Measurements from ENCODE around the gene VWA3B. TPM values are rescaled to one million over a fixed set of nuclear protein-coding genes. Genes with fewer than 3 reads are reported as not detected.

VWA3B gene
- total RNA-seq, 1 experiment from 2014 or later: 1.0 TPM

- DNase-seq: no peak
- Histone ChIP-seq H3K36me3 (replicated peaks; ENCODE audit: control insufficient read depth, insufficient read depth, low read length) (no peaks in the 10 kb centered on the region), H3K4me3 (ENCODE audit: insufficient read depth, low read depth, low read length) (no peak overlapping the region), H3K27me3 (ENCODE audit: control insufficient read depth, insufficient read depth, low read length) (no peaks in the 10 kb centered on the region)
Measured at GRCh38 chr2:98161186-98161585, 74.2 kb downstream of the VWA3B start.

GRCh38 chr2:98164256-98164655, 77.3 kb downstream of the VWA3B start:
- no peak overlapping the region for H3K4me3 ChIP-seq (ENCODE audit: insufficient read depth, low read depth, low read length)
- no peak for DNase-seq
- no peaks in the 10 kb centered on the region for H3K27me3 ChIP-seq (ENCODE audit: control insufficient read depth, insufficient read depth, low read length)
- no peaks in the 10 kb centered on the region for H3K36me3 ChIP-seq (replicated peaks; ENCODE audit: control insufficient read depth, insufficient read depth, low read length)

DNA sequence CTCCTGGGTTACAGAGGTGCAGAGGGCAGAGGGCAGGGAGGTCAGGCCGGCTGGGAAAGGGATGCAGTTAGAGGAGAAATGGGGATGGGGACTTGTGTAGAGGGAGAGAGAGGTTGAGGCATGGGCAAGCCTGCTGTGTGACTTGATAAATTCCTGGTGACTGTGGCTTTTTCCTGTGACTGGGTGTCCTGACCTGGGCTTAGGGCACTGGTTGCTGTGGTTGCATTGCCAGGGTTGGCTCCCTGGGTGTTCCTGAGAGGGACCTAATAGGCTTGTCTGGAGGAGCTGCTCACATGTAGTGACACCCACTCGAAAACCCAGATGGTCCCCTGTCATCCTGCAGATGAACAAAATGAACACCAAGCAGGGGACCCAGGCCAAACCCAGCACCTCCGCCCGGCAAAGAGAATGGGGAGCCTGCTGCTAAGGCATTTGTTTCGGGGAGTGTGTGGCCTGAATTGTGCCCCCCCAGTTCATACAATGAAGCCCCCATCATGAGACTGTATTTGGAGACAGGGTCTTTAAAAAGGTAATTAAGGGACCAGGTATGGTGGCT, 78.6 kb downstream of the VWA3B start:
- Histone ChIP-seq H3K27me3 (ENCODE audit: control insufficient read depth, insufficient read depth, low read length) (no peaks in the 10 kb centered on the region), H3K36me3 (replicated peaks; ENCODE audit: control insufficient read depth, insufficient read depth, low read length) (no peaks in the 10 kb centered on the region), H3K4me3 (ENCODE audit: insufficient read depth, low read depth, low read length) (no peak overlapping the region)
- no peak for DNase-seq

- Histone ChIP-seq H3K27me3 (ENCODE audit: control insufficient read depth, insufficient read depth, low read length) (no peaks in the 10 kb centered on the region), H3K36me3 (replicated peaks; ENCODE audit: control insufficient read depth, insufficient read depth, low read length) (no peaks in the 10 kb centered on the region), H3K4me3 (ENCODE audit: insufficient read depth, low read depth, low read length) (no peak overlapping the region)
- no peak for DNase-seq
Measured at GRCh38 chr2:98167916-98168315, 80.9 kb downstream of the VWA3B start.

DNA sequence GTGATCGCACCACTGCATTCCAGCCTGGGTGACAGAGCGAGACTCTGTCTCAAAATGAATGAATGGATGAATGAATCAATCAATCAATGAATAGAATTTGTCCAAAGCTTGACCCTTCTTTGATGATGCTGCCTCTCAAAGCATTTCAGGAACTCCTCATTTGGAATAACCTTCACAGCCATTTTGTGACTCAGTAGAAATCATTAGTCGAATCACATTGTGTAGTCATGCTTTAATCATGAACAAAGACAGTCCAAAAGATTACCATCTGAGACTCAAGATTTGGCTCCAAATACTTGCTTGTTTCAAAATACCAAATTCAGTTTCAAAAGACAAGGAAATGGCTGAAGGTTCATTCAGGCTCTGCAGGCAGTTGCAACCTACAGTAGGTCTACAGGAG, 83.1 kb downstream of the VWA3B start:
- Histone ChIP-seq H3K36me3 (replicated peaks; ENCODE audit: control insufficient read depth, insufficient read depth, low read length) (no peaks in the 10 kb centered on the region), H3K27me3 (ENCODE audit: control insufficient read depth, insufficient read depth, low read length) (no peaks in the 10 kb centered on the region), H3K4me3 (ENCODE audit: insufficient read depth, low read depth, low read length) (no peak overlapping the region)
- no peak for DNase-seq

GRCh38 chr2:98172150-98172765, 85.3 kb downstream of the VWA3B start:
- H3K36me3 ChIP-seq (replicated peaks; ENCODE audit: control insufficient read depth, insufficient read depth, low read length): no peaks in the 10 kb centered on the region
- H3K27me3 ChIP-seq (ENCODE audit: control insufficient read depth, insufficient read depth, low read length): no peaks in the 10 kb centered on the region
- no peak for DNase-seq
- H3K4me3 ChIP-seq (ENCODE audit: insufficient read depth, low read depth, low read length): no peak overlapping the region

DNA sequence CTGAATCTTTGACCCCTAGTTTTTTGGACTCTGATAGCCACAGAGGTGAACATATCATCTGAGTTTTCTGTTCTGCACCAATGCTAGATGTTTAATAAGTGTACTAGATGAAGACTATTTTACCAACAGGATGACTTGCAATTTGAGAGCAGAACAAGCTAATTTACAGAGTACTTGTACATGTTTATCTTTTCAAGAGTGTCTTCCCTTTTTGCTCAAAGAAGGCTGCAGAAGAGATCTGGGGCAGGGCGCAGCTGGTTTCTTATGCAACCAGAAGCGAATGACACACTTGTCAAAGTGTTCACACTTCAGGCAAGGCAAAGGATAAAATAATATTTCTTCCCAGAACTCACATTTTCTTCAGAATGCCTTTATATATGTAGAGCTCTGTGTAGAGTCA, 86.0 kb downstream of the VWA3B start:
- H3K36me3 ChIP-seq (replicated peaks; ENCODE audit: control insufficient read depth, insufficient read depth, low read length): no peaks in the 10 kb centered on the region
- no peak overlapping the region for H3K4me3 ChIP-seq (ENCODE audit: insufficient read depth, low read depth, low read length)
- no peak for DNase-seq
- H3K27me3 ChIP-seq (ENCODE audit: control insufficient read depth, insufficient read depth, low read length): no peaks in the 10 kb centered on the region

GRCh38 chr2:98175811-98176210, 88.8 kb downstream of the VWA3B start:
- Histone ChIP-seq H3K27me3 (ENCODE audit: control insufficient read depth, insufficient read depth, low read length) (no peaks in the 10 kb centered on the region), H3K4me3 (ENCODE audit: insufficient read depth, low read depth, low read length) (no peak overlapping the region), H3K36me3 (replicated peaks; ENCODE audit: control insufficient read depth, insufficient read depth, low read length) (no peaks in the 10 kb centered on the region)
- peak; percentile 64 for DNase-seq

DNA sequence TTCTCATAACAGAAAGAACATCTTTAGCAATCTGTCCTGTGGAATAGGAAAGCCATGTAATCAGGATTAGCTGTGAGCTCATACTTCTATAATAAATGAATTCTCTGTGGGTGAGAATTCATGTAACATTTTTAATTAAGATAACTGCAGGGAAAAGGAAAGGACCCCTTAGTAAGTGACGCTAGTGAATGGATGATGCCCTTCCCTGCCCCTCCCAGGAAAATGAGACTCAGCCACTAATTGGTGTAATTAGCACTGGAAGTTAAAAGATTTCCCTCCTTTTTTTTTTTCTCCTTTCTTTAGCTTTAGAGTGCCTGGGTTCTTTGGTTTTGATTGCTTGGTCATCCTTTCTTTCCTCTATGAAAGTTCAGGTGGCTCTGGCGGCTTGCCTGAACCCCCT, 90.3 kb downstream of the VWA3B start:
- no peaks in the 10 kb centered on the region for H3K27me3 ChIP-seq (ENCODE audit: control insufficient read depth, insufficient read depth, low read length)

DNA sequence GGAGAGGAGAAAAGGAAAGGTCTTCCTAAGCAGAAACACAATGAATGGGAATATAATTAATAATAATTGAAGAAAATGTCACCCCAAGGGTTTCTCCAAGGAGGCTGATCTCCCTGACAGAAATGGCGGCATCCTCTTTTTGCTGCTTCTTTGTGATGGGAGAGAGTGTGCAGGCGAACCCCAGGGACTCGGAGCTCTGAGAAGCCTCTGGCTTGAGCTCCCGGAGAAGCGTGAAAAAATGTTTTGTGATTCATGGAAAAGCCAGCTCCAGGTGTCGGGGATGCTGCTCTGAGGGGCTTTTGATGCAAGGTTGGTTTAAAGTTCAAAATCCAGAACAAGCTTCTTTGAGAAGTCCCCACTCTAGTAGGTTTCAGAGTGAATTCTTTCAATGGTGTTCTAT, 91.0 kb downstream of the VWA3B start:
- H3K4me3 ChIP-seq (ENCODE audit: insufficient read depth, low read depth, low read length): no peak overlapping the region
- H3K27me3 ChIP-seq (ENCODE audit: control insufficient read depth, insufficient read depth, low read length): no peaks in the 10 kb centered on the region
- no peaks in the 10 kb centered on the region for H3K36me3 ChIP-seq (replicated peaks; ENCODE audit: control insufficient read depth, insufficient read depth, low read length)
- no peak for DNase-seq

More for the DNA sequence above, 90.3 kb downstream of the VWA3B start:
- no peak for DNase-seq
- no peak overlapping the region for H3K4me3 ChIP-seq (ENCODE audit: insufficient read depth, low read depth, low read length)
- no peaks in the 10 kb centered on the region for H3K36me3 ChIP-seq (replicated peaks; ENCODE audit: control insufficient read depth, insufficient read depth, low read length)

DNA sequence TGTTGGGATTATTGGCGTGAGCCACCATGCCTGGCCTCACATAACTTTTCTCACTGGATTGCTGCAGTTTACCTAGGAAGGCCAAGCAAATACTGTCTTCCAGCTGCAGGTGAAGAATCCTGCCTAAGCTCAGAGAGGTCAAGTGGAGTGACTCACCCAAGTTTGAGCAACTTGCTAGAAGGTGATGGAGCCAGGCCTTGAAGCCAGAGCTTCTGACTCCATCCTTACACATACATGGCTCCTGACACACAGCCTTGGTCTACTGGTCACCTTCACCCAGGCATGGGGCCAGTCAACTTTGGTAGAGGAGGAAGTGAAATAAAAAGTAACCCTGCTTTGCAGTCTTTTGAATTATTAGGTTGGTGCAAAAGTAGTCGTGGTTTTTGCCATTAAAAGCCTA, 93.5 kb downstream of the VWA3B start:
- no peak for DNase-seq
- Histone ChIP-seq H3K27me3 (ENCODE audit: control insufficient read depth, insufficient read depth, low read length) (no peaks in the 10 kb centered on the region), H3K4me3 (ENCODE audit: insufficient read depth, low read depth, low read length) (no peak overlapping the region), H3K36me3 (replicated peaks; ENCODE audit: control insufficient read depth, insufficient read depth, low read length) (no peaks in the 10 kb centered on the region)

DNA sequence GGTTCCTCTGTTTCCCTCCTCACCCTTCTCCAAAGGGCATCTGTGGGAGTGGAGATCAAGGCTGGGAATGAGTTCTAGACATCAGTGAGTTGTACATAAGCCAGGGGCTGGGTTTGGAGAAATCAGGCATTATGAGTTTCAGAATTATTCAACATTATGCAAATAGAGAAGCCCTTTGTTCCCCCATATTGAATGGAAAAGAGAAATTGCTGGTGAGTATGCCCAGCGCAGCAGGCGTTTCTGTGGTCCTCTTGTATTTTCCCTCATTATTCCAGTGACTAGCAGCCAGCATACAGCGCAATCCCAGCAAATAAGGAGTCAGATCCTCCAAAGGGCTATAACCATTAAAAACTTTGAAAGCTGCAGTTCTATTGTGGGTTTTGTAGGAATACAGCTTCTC, 94.4 kb downstream of the VWA3B start:
- DNase-seq: no peak
- Histone ChIP-seq H3K36me3 (replicated peaks; ENCODE audit: control insufficient read depth, insufficient read depth, low read length) (no peaks in the 10 kb centered on the region), H3K27me3 (ENCODE audit: control insufficient read depth, insufficient read depth, low read length) (no peaks in the 10 kb centered on the region), H3K4me3 (ENCODE audit: insufficient read depth, low read depth, low read length) (no peak overlapping the region)

- Histone ChIP-seq H3K27me3 (ENCODE audit: control insufficient read depth, insufficient read depth, low read length) (no peaks in the 10 kb centered on the region), H3K4me3 (ENCODE audit: insufficient read depth, low read depth, low read length) (no peak overlapping the region), H3K36me3 (replicated peaks; ENCODE audit: control insufficient read depth, insufficient read depth, low read length) (no peaks in the 10 kb centered on the region)
- no peak for DNase-seq
Measured at GRCh38 chr2:98185801-98186200, 98.8 kb downstream of the VWA3B start.

GRCh38 chr2:98187194-98187593, 100.2 kb downstream of the VWA3B start:
- Histone ChIP-seq H3K4me3 (ENCODE audit: insufficient read depth, low read depth, low read length) (no peak overlapping the region), H3K36me3 (replicated peaks; ENCODE audit: control insufficient read depth, insufficient read depth, low read length) (no peaks in the 10 kb centered on the region), H3K27me3 (ENCODE audit: control insufficient read depth, insufficient read depth, low read length) (no peaks in the 10 kb centered on the region)
- DNase-seq: no peak

GRCh38 chr2:98188351-98189046, 101.5 kb downstream of the VWA3B start:
- Histone ChIP-seq H3K27me3 (ENCODE audit: control insufficient read depth, insufficient read depth, low read length) (no peaks in the 10 kb centered on the region), H3K4me3 (ENCODE audit: insufficient read depth, low read depth, low read length) (no peak overlapping the region), H3K36me3 (replicated peaks; ENCODE audit: control insufficient read depth, insufficient read depth, low read length) (no peaks in the 10 kb centered on the region)
- DNase-seq: no peak

Measured in H7 (cell line).